Esophagus muscularis mucosa (tissue), 4 donors: ENCODE results near the gene NKX2-1. TPM values are rescaled to one million over a fixed set of nuclear protein-coding genes. Genes with fewer than 3 reads are reported as not detected.

ENCODE experiments used
- DNase-seq: peaks from one replicate; pipeline ENCODE4 v3.0.0-alpha.2; 2017; ENCODE audit errors: extremely low spot score
- H3K27ac ChIP-seq, 4 donors: fragments of 200-600 bp; sonication (generic); replicated peaks in 1 of 4; 1 replicate in 3 of 4; 2 replicates in 1 of 4; pipeline ENCODE4 v1.5.1; 2016 to 2019; ENCODE audit warnings: mild to moderate bottlenecking in 1 of 4
- H3K27me3 ChIP-seq, 4 donors: fragments of 200-600 bp; sonication (generic); one replicate each; pipeline versions ENCODE4 v1.5.1 to v1.6.0; 2016 to 2019
- H3K36me3 ChIP-seq, 4 donors: fragments of 200-600 bp; sonication (generic); one replicate each; pipeline ENCODE4 v1.5.1; 2016 to 2019
- H3K4me1 ChIP-seq, 4 donors: fragments of 200-600 bp; sonication (generic); one replicate each; pipeline ENCODE4 v1.5.1; 2016 to 2019
- H3K4me3 ChIP-seq, 4 donors: fragments of 200-600 bp; sonication (generic); 1 replicate in 2 of 4; 2 replicates in 2 of 4; pipeline ENCODE4 v1.5.1; 2016 to 2019; ENCODE audit warnings: mild to moderate bottlenecking in 4 of 4, moderate library complexity in 1 of 4
- H3K9me3 ChIP-seq, 4 donors: fragments of 200-600 bp; sonication (generic); 1 replicate in 3 of 4; 2 replicates in 1 of 4; pipeline ENCODE4 v1.5.1; 2016 to 2019
- CTCF ChIP-seq, 3 experiments: fragments of 200-600 bp in 2 of 3; fragments of 450-650 bp in 1 of 3; sonication (generic) in 2 of 3; IDR thresholded peaks; one replicate each; pipeline ENCODE4 v1.5.1; 2017 to 2019; ENCODE audit warnings: antibody characterized with exemption in 3 of 3, mild to moderate bottlenecking in 2 of 3, moderate library complexity in 1 of 3
- EP300 ChIP-seq: sonication (generic); formaldehyde crosslinking; IDR thresholded peaks from one replicate; pipeline ENCODE4 v1.6.1; 2017; ENCODE audit warnings: antibody characterized with exemption
- POLR2A ChIP-seq: fragments of 450-650 bp; IDR thresholded peaks from one replicate; pipeline ENCODE4 v1.6.1; 2017; ENCODE audit warnings: antibody characterized with exemption, moderate library complexity, mild to moderate bottlenecking, low read depth
- POLR2AphosphoS5 ChIP-seq, 2 donors: sonication (generic); formaldehyde crosslinking; IDR thresholded peaks; one replicate each; pipeline ENCODE4 v1.6.1; 2017; ENCODE audit warnings: antibody characterized with exemption in 2 of 2
- WGBS: methylation state at CpG from one replicate; pipeline ENCODE4 v1.1.5; 2018; 5-methylcytosine and 5-hydroxymethylcytosine counted together
- intact Hi-C: fragments of 100-400 bp; cut with DNase I; formaldehyde crosslinking; loops from one replicate; pipeline ENCODE4 v1.15.1; 2023
- total RNA-seq, 4 donors: library from RNA; depleted of rRNA; stranded (reverse); fragments of >200 nt; gene quantifications; one replicate each; pipeline versions ENCODE4 v1.1.0 to v1.2.1, GENCODE V29; 2016

Gene NKX2-1
- total RNA-seq, 4 donors from 2014 or later: 0.45 to 0.92 TPM; not detected in 2

GRCh38 chr14:36496346-36496745, 23.7 kb downstream of the NKX2-1 start:
- no peaks in the 10 kb centered on the region for H3K4me1 ChIP-seq
- H3K4me3 ChIP-seq: no peak overlapping the region
- H3K36me3 ChIP-seq: no peaks in the 10 kb centered on the region
- TF ChIP-seq EP300 (no peak), POLR2A (no peak), POLR2AphosphoS5 (IDR thresholded peaks at IDR 0.05) (no peak), CTCF (IDR thresholded peaks at IDR 0.05) (no peak)
- intact Hi-C loops: no loop called here
- no peak for DNase-seq
- H3K27ac ChIP-seq: no peak overlapping the region
- peaks cover 0 to 83% (median 10%) of the 10 kb centered on the region in 4 donors for H3K27me3 ChIP-seq
- no peaks in the 10 kb centered on the region for H3K9me3 ChIP-seq
- 75% methylated on average over 4 of the region's 4 CpGs for WGBS

- H3K4me1 ChIP-seq: no peaks in the 10 kb centered on the region
- H3K27ac ChIP-seq: no peak overlapping the region
- intact Hi-C loops: no loop called here
- DNase-seq: no peak
- H3K36me3 ChIP-seq: no peaks in the 10 kb centered on the region
- TF ChIP-seq POLR2AphosphoS5 (IDR thresholded peaks at IDR 0.05) (no peak), EP300 (no peak), CTCF (IDR thresholded peaks at IDR 0.05) (no peak), POLR2A (no peak)
- no peak overlapping the region for H3K4me3 ChIP-seq
- H3K27me3 ChIP-seq: peaks cover 0 to 86% (median 10%) of the 10 kb centered on the region in 4 donors
- 7% methylated on average over 3 of the region's 3 CpGs for WGBS
- no peaks in the 10 kb centered on the region for H3K9me3 ChIP-seq
Measured at GRCh38 chr14:36495666-36496065, 24.4 kb downstream of the NKX2-1 start.

GRCh38 chr14:36493761-36494160, 26.3 kb downstream of the NKX2-1 start:
- TF ChIP-seq EP300 (no peak), POLR2A (no peak), POLR2AphosphoS5 (IDR thresholded peaks at IDR 0.05) (no peak), CTCF (IDR thresholded peaks at IDR 0.05) (no peak)
- 27% methylated on average over 3 of the region's 3 CpGs for WGBS
- intact Hi-C loops: no loop called here
- Histone ChIP-seq H3K4me3 (no peak overlapping the region), H3K27me3 (peaks cover 0 to 83% (median 9%) of the 10 kb centered on the region in 4 donors), H3K9me3 (no peaks in the 10 kb centered on the region), H3K36me3 (no peaks in the 10 kb centered on the region), H3K27ac (no peak overlapping the region), H3K4me1 (no peaks in the 10 kb centered on the region)
- DNase-seq: no peak

DNA sequence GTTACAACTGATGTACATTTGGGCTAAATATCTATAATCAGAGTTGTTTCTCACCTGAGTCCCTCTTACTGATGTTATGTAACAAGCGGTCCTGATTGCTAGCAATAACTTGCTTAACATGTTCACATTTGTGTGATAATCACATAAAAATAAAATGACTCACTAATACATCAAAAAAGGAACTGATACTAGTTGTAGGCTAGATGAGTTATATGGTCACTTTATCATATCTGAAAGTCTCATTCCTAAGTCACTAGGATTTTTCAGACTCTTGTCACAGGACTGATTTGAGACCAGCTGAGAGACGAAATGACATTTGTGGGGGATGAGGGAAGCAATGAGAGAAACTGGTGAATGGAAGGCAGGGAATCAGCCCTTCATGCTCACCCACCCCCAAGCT, 34.3 kb downstream of the NKX2-1 start:
- Histone ChIP-seq H3K36me3 (no peaks in the 10 kb centered on the region), H3K4me1 (no peaks in the 10 kb centered on the region), H3K9me3 (no peaks in the 10 kb centered on the region), H3K27ac (no peak overlapping the region), H3K27me3 (peaks cover 0 to 58% (median 9%) of the 10 kb centered on the region in 4 donors), H3K4me3 (no peak overlapping the region)
- intact Hi-C loops: no loop called here
- 79% methylated on average over 2 of the region's 2 CpGs for WGBS
- TF ChIP-seq CTCF (IDR thresholded peaks at IDR 0.05) (no peak), EP300 (no peak)
- DNase-seq: no peak

DNA sequence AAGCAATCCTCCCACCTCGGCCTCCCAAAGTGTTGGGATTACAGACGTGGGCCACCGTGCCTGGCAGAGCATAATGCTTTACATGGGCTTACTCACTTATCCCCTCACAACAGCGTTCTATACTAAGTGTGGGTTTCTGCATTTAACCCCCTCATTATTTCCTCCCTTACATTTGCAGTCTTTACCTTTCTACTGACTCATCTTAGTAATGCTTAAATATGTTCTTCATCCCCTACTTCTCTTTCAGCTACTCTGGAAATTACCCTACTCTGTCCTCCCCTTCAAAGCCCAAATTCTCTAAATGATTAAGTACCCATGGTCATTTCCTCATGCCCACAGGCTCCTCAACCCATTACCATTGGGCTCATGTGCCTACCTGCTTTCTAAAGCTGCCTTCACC, 40.7 kb downstream of the NKX2-1 start:
- WGBS: 80% methylated on average over 4 of the region's 4 CpGs
- Histone ChIP-seq H3K36me3 (no peaks in the 10 kb centered on the region), H3K9me3 (no peaks in the 10 kb centered on the region), H3K27me3 (peaks cover 0 to 18% (median 0%) of the 10 kb centered on the region in 4 donors), H3K4me1 (no peaks in the 10 kb centered on the region), H3K4me3 (no peak overlapping the region), H3K27ac (no peak overlapping the region)
- TF ChIP-seq EP300 (no peak), POLR2A (no peak), POLR2AphosphoS5 (IDR thresholded peaks at IDR 0.05) (no peak), CTCF (IDR thresholded peaks at IDR 0.05) (no peak)
- DNase-seq: no peak
- intact Hi-C loops: no loop called here
